ENCODE results near the gene TTC32. TPM values are rescaled to one million over a fixed set of nuclear protein-coding genes. Genes with fewer than 3 reads are reported as not detected.

Gene TTC32
- total RNA-seq, 2 donors from 2014 or later, result 3.7 to 6.6 TPM

DNA sequence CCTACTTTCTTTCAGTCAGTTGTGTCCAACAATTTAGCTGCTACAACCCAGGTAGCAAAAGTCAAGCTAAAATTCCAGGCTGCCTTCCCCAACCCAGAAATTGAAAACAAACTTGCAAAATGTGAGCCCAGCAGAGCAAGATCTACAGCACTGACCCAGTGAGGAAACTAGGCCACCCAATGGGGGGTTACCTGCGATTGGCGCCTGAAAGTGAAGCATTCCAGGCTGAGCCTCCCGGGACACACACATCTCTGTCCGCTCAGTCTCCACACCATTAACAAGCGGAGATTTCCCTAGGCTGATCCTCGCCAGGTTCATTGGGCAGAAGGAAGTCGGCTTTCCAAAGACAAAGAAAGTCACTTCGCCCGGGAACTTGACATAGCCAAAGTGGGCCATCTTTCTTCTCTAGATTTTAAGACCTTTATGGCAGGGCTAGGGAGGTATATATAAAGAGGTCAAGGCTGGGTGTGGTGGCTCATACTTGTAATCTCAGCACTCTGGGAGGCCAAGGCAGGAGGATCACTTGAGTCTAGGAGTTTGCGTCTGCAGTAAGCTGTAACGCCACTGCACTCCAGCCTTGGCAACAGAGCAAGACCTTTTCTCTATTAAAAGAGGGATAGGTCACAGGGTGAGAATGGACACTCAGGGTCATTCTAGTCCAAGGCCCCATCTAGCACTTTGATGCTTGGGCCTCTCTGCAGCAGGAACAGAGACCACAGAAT is 53.6 kb downstream of the TTC32 start:
- Histone ChIP-seq H3K9me3 (no peaks in the 10 kb centered on the region), H3K27me3 (no peaks in the 10 kb centered on the region), H3K4me3 (no peak overlapping the region), H3K27ac (no peak overlapping the region), H3K36me3 (no peaks in the 10 kb centered on the region), H3K4me1 (no peaks in the 10 kb centered on the region)
- DNase-seq (ENCODE audit: low spot score), result peak; percentile 28
- TF ChIP-seq, protein P1, sequence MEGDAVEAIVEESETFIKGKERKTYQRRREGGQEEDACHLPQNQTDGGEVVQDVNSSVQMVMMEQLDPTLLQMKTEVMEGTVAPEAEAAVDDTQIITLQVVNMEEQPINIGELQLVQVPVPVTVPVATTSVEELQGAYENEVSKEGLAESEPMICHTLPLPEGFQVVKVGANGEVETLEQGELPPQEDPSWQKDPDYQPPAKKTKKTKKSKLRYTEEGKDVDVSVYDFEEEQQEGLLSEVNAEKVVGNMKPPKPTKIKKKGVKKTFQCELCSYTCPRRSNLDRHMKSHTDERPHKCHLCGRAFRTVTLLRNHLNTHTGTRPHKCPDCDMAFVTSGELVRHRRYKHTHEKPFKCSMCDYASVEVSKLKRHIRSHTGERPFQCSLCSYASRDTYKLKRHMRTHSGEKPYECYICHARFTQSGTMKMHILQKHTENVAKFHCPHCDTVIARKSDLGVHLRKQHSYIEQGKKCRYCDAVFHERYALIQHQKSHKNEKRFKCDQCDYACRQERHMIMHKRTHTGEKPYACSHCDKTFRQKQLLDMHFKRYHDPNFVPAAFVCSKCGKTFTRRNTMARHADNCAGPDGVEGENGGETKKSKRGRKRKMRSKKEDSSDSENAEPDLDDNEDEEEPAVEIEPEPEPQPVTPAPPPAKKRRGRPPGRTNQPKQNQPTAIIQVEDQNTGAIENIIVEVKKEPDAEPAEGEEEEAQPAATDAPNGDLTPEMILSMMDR (IDR thresholded peaks at IDR 0.05), result no peak

DNA sequence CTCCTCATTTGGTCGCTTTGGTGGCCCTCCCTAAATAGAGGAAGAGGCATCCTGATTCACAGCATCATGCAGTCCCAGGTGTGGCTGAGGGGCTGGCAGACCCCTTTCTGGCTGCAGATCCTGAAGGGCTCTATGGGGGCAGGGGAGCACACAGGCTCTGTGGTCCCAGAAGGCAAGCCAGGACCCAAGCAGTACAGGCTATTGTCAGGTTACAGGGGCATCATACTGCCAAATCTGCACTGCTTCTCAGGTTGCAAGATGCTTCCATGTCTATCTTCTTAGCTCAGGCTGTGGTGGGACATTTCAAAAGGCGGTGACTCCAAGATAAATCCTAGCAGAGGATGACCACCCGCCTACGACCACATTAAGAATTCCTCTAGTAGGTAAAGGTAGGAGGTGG is 54.3 kb downstream of the TTC32 start:
- DNase-seq (ENCODE audit: low spot score), result peak; percentile 16
- Histone ChIP-seq H3K9me3 (no peaks in the 10 kb centered on the region), H3K36me3 (no peaks in the 10 kb centered on the region), H3K27me3 (no peaks in the 10 kb centered on the region), H3K4me1 (no peaks in the 10 kb centered on the region), H3K4me3 (no peak overlapping the region), H3K27ac (no peak overlapping the region)
- TF ChIP-seq, protein P1 (IDR thresholded peaks at IDR 0.05), result no peak

Other genes with a start within 250 kb of the TTC32 start
- gene WDR35, start 88.1 kb upstream of the TTC32 start, total RNA-seq, result 1 to 10 TPM; 4.1 to 5.0 TPM
- not detected for gene MATN3, start 110.7 kb upstream of the TTC32 start, total RNA-seq
- gene LAPTM4A, start 149.6 kb upstream of the TTC32 start, total RNA-seq, result 100 to 1,000 TPM; 145 TPM

Measured in right atrium auricular region (tissue), 2 donors.